HUES64 (cell line): Measurements from ENCODE around the gene TRPM6.

Source experiments
- H3K27ac ChIP-seq: 2 replicates; pipeline ENCODE4 v1.7.0; 2013; ENCODE audit warnings: low read depth, low read length, inconsistent platforms
- H3K27me3 ChIP-seq: 2 replicates; pipeline ENCODE4 v1.6.1; 2013; ENCODE audit warnings: mild to moderate bottlenecking, low read length; ENCODE audit not compliant: insufficient read depth
- H3K36me3 ChIP-seq: 2 replicates; pipeline ENCODE4 v1.6.1; 2013; ENCODE audit warnings: mild to moderate bottlenecking, low read length; ENCODE audit not compliant: insufficient read depth
- H3K4me1 ChIP-seq: 2 replicates; pipeline ENCODE4 v1.6.1; 2013; ENCODE audit warnings: mild to moderate bottlenecking, low read length, moderate library complexity; ENCODE audit not compliant: insufficient read depth
- H3K4me3 ChIP-seq: 2 replicates; pipeline ENCODE4 v1.5.1; 2013; ENCODE audit warnings: mild to moderate bottlenecking, low read length, moderate library complexity
- H3K9ac ChIP-seq: 2 replicates; pipeline ENCODE4 v1.6.1; 2013; ENCODE audit warnings: mild to moderate bottlenecking, low read depth, low read length
- H3K9me3 ChIP-seq: 2 replicates; pipeline ENCODE4 v1.6.1; 2013; ENCODE audit warnings: low read depth, low read length; ENCODE audit not compliant: insufficient read depth
- WGBS: fragments of 150-250, 120-280 bp; methylation state at CpG from one replicate; pipeline ENCODE4 v1.1.7; 2013; ENCODE audit warnings: missing lambda C conversion rate; 5-methylcytosine and 5-hydroxymethylcytosine counted together

Gene TRPM6

DNA sequence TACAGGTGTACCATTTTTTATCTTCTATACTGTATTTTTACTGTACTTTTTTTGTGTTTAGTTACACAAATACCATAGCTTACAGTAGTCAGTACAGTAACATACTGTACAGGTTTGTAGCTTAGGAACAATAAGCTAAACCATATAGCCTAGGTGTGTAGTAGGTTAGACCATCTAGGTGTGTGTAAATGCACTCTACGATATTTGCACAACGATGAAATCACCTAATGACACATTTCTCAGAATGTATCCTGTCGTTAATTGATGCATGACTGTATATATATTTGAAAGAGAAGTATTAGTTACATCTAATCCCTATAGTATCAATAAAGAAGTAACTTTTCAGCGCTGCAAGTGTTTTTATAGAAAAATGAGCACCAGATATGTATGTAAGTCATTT is 138.8 kb downstream of the TRPM6 start:
- no peaks in the 10 kb centered on the region for H3K9me3 ChIP-seq
- no peaks in the 10 kb centered on the region for H3K4me1 ChIP-seq
- no peak overlapping the region for H3K9ac ChIP-seq
- 100% methylated on average over 3 of the region's 4 CpGs for WGBS
- no peaks in the 10 kb centered on the region for H3K36me3 ChIP-seq
- H3K27ac ChIP-seq = no peak overlapping the region
- H3K27me3 ChIP-seq = no peaks in the 10 kb centered on the region
- no peak overlapping the region for H3K4me3 ChIP-seq

- H3K27me3 ChIP-seq = no peaks in the 10 kb centered on the region
- H3K9me3 ChIP-seq = no peaks in the 10 kb centered on the region
- H3K4me1 ChIP-seq = no peaks in the 10 kb centered on the region
- no peak overlapping the region for H3K27ac ChIP-seq
- H3K4me3 ChIP-seq = no peak overlapping the region
- H3K36me3 ChIP-seq = no peaks in the 10 kb centered on the region
- whole genome bisulfite sequencing = 27% methylated on average over 7 of the region's 8 CpGs
- H3K9ac ChIP-seq = no peak overlapping the region
Measured at GRCh38 chr9:74742792-74743730, 144.7 kb downstream of the TRPM6 start.

- Histone ChIP-seq H3K9me3 (no peaks in the 10 kb centered on the region), H3K36me3 (no peaks in the 10 kb centered on the region), H3K27me3 (no peaks in the 10 kb centered on the region), H3K4me3 (no peak overlapping the region), H3K27ac (no peak overlapping the region), H3K9ac (no peak overlapping the region), H3K4me1 (no peaks in the 10 kb centered on the region)
- WGBS = no CpG with 5 or more reads among the region's 1 CpG
Measured at GRCh38 chr9:74742191-74742790, 145.4 kb downstream of the TRPM6 start.

- Histone ChIP-seq H3K27me3 (no peaks in the 10 kb centered on the region), H3K9ac (no peak overlapping the region), H3K4me3 (no peak overlapping the region), H3K36me3 (no peaks in the 10 kb centered on the region), H3K9me3 (no peaks in the 10 kb centered on the region), H3K4me1 (no peaks in the 10 kb centered on the region), H3K27ac (no peak overlapping the region)
- 92% methylated on average over 2 of the region's 4 CpGs for WGBS
Measured at GRCh38 chr9:74736646-74737045, 151.1 kb downstream of the TRPM6 start.

- Histone ChIP-seq H3K27ac (no peak overlapping the region), H3K36me3 (no peaks in the 10 kb centered on the region), H3K4me1 (no peaks in the 10 kb centered on the region), H3K27me3 (no peaks in the 10 kb centered on the region), H3K4me3 (no peak overlapping the region), H3K9me3 (no peaks in the 10 kb centered on the region), H3K9ac (no peak overlapping the region)
- 81% methylated on average over 4 of the region's 4 CpGs for WGBS
Measured at GRCh38 chr9:74735761-74736160, 152.0 kb downstream of the TRPM6 start.

DNA sequence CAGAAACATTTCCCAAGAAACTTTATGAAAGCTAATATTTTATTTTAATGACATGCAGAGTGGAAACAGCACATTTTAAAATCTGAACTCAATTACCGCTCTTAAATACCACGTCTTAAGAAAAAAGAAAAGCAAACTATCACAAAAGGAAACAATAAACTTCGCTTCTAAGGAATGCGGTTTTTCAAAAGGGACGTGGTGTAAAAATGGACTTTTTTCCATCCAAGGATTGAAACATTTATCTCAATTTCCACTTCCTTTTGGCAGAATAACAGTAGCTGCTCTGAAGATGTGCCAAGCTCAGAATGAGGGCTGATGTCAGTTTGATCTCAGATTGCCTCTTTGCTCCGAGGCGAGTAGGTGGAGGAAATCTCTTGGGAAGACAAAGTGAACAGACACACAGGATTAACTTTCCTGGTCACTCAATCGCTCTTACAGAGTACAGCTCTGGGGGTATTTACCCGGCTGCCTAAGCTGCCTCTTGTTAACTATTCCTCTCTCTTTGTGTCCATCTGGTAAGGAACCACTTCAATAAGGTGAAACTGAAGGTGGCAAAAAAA is 158.5 kb downstream of the TRPM6 start:
- Histone ChIP-seq H3K4me1 (peaks cover 18% of the 10 kb centered on the region), H3K9me3 (no peaks in the 10 kb centered on the region), H3K9ac (no peak overlapping the region), H3K27me3 (no peaks in the 10 kb centered on the region), H3K36me3 (no peaks in the 10 kb centered on the region), H3K4me3 (no peak overlapping the region), H3K27ac (no peak overlapping the region)
- WGBS = 90% methylated on average over 9 of the region's 9 CpGs

DNA sequence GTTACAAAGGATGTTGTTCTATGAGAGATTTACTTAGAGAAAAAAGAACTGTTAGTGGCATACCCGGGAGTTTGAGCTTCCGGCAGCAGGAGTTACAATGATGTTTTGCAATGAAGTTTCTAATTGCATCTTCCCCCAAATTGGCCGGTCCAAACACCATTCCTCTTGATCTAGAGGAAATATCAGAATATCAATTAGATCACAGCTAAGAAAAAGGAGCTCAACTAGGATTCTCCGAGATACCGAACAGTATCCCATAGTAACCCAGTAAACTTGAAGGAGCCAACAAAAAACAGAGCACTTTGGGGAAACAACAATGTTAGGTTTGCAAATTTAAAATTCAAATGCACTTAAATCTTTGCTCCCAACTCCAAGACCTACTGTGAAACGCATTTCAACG is 159.5 kb downstream of the TRPM6 start:
- Histone ChIP-seq H3K27ac (0 out of 2 replicates have a peak overlapping the region, but pooled peaks have one; percentile 18), H3K36me3 (no peaks in the 10 kb centered on the region), H3K27me3 (no peaks in the 10 kb centered on the region), H3K9me3 (no peaks in the 10 kb centered on the region), H3K4me3 (no peak overlapping the region), H3K9ac (no peak overlapping the region), H3K4me1 (peaks cover 18% of the 10 kb centered on the region)
- 91% methylated on average over 7 of the region's 7 CpGs for WGBS

- H3K4me3 ChIP-seq = no peak overlapping the region
- no peaks in the 10 kb centered on the region for H3K36me3 ChIP-seq
- H3K9me3 ChIP-seq = no peaks in the 10 kb centered on the region
- 91% methylated on average over 3 of the region's 3 CpGs for WGBS
- no peak overlapping the region for H3K9ac ChIP-seq
- no peaks in the 10 kb centered on the region for H3K27me3 ChIP-seq
- H3K4me1 ChIP-seq = peaks cover 18% of the 10 kb centered on the region
- no peak overlapping the region for H3K27ac ChIP-seq
Measured at GRCh38 chr9:74726581-74726980, 161.1 kb downstream of the TRPM6 start.

GRCh38 chr9:74724317-74724716 is 163.4 kb downstream of the TRPM6 start:
- Histone ChIP-seq H3K9ac (no peak overlapping the region), H3K27ac (no peak overlapping the region)
- WGBS = 92% methylated on average over 5 of the region's 5 CpGs

GRCh38 chr9:74721696-74722660 is 165.7 kb downstream of the TRPM6 start:
- H3K4me3 ChIP-seq = no peak overlapping the region
- no peak overlapping the region for H3K27ac ChIP-seq
- WGBS = 91% methylated on average over 5 of the region's 5 CpGs
- no peaks in the 10 kb centered on the region for H3K4me1 ChIP-seq
- H3K9ac ChIP-seq = no peak overlapping the region
- no peaks in the 10 kb centered on the region for H3K9me3 ChIP-seq
- no peaks in the 10 kb centered on the region for H3K36me3 ChIP-seq
- no peaks in the 10 kb centered on the region for H3K27me3 ChIP-seq

More at GRCh38 chr9:74724317-74724716, 163.4 kb downstream of the TRPM6 start:
- Histone ChIP-seq H3K9me3 (no peaks in the 10 kb centered on the region), H3K4me3 (no peak overlapping the region), H3K4me1 (peaks cover 15% of the 10 kb centered on the region), H3K27me3 (no peaks in the 10 kb centered on the region), H3K36me3 (no peaks in the 10 kb centered on the region)
